ENCODE results near the gene SLC35F2. TPM values are rescaled to one million over a fixed set of nuclear protein-coding genes. Genes with fewer than 3 reads are reported as not detected.
A peak's percentile ranks its signal among the peaks of the same experiment; 100 is the strongest.
"Not testable (repeated sequence)": the region's sequence is repeated elsewhere in the genome, so short reads cannot be mapped to it uniquely, and the experiment has no call there.

The SLC35F2 gene
- polyA plus RNA-seq, 1 of the 3 experiments (the other 2 are of a cell fraction): 12.4 TPM

DNA sequence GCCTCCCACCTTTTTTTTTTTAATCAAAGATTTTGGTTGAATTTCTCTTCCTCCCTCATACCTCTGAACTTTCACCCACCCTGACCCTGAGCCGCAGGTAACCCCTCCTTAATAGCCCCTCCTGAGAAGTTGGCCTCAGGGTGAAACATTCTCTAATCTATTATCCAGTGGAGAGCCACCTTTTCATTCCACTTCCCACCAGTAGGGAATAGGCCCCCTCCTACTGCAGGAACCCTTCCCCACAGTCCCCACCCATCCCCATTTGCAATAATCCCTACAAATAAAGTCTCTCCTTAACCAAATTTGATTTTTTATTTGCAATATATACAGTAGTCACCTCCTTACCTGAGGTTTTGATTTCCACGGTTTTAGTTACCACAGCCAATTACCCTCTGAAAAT lies 2.1 kb upstream of the SLC35F2 start:
- H3K4me1 ChIP-seq (ENCODE audit: control insufficient read depth in 1 of 2, insufficient read depth in 2 of 2, low read depth in 1 of 2, low read length in 1 of 2): peaks cover 0 to 4% of the 10 kb centered on the region in 2 experiments; a peak in 1 of 4 replicates
- no peak overlapping the region for H3K4me2 ChIP-seq
- no peaks in the 10 kb centered on the region; the same call in 1 of the 2 replicates for H3K27me3 ChIP-seq (ENCODE audit: insufficient read depth)
- no peak overlapping the region for H3K4me3 ChIP-seq (ENCODE audit: low read depth in 2 of 2, low read length in 1 of 2)
- H3K27ac ChIP-seq (ENCODE audit: low read depth in 2 of 2, low read length in 1 of 2): no peak overlapping the region
- peaks cover 6% of the 10 kb centered on the region for H3F3A ChIP-seq (replicated peaks; ENCODE audit: insufficient read depth)
- H3K9ac ChIP-seq: no peak overlapping the region
- H3K36me3 ChIP-seq (replicated peaks in 1 of 2; ENCODE audit: control insufficient read depth in 1 of 2, insufficient read depth in 2 of 2, low read length in 1 of 2): no peaks in the 10 kb centered on the region
- H3K79me2 ChIP-seq (ENCODE audit: insufficient read depth): no peaks in the 10 kb centered on the region; the same call in 1 of the 2 replicates
- ChIA-PET CTCF (no interaction called here), POLR2A (no interaction called here)
- peak; percentile 36 for DNase-seq
- no peaks in the 10 kb centered on the region for H4K20me1 ChIP-seq (ENCODE audit: insufficient read depth)
- H2AFZ ChIP-seq (ENCODE audit: low read depth): no peak overlapping the region
- 85% methylated on average over 2 of the region's 2 CpGs for WGBS (ENCODE audit: low lambda C conversion rate)
- no peaks in the 10 kb centered on the region for H3K9me3 ChIP-seq
- no peak for TF ChIP-seq ELF1 (IDR thresholded peaks at IDR 0.05)
- no peak for TF ChIP-seq JUND (IDR thresholded peaks at IDR 0.05)
- TF ChIP-seq, protein P1, sequence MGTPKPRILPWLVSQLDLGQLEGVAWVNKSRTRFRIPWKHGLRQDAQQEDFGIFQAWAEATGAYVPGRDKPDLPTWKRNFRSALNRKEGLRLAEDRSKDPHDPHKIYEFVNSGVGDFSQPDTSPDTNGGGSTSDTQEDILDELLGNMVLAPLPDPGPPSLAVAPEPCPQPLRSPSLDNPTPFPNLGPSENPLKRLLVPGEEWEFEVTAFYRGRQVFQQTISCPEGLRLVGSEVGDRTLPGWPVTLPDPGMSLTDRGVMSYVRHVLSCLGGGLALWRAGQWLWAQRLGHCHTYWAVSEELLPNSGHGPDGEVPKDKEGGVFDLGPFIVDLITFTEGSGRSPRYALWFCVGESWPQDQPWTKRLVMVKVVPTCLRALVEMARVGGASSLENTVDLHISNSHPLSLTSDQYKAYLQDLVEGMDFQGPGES (IDR thresholded peaks at IDR 0.05; ENCODE audit: low read depth, low read length): no peak
- TF ChIP-seq RFX5 (IDR thresholded peaks at IDR 0.05; ENCODE audit: low read length): no peak
- no peak for TF ChIP-seq MXI1 (IDR thresholded peaks at IDR 0.05; ENCODE audit: low read depth, low read length)
- no peak for TF ChIP-seq MAX (IDR thresholded peaks at IDR 0.05; ENCODE audit: low read depth)
- TF ChIP-seq EP300 (IDR thresholded peaks at IDR 0.05; ENCODE audit: borderline replicate concordance in 1 of 2, low read depth in 1 of 2, low read length in 1 of 2): no peak
- TF ChIP-seq POLR2AphosphoS5 (IDR thresholded peaks at IDR 0.05; ENCODE audit: low read depth, low read length): no peak
- TF ChIP-seq, protein P2, sequence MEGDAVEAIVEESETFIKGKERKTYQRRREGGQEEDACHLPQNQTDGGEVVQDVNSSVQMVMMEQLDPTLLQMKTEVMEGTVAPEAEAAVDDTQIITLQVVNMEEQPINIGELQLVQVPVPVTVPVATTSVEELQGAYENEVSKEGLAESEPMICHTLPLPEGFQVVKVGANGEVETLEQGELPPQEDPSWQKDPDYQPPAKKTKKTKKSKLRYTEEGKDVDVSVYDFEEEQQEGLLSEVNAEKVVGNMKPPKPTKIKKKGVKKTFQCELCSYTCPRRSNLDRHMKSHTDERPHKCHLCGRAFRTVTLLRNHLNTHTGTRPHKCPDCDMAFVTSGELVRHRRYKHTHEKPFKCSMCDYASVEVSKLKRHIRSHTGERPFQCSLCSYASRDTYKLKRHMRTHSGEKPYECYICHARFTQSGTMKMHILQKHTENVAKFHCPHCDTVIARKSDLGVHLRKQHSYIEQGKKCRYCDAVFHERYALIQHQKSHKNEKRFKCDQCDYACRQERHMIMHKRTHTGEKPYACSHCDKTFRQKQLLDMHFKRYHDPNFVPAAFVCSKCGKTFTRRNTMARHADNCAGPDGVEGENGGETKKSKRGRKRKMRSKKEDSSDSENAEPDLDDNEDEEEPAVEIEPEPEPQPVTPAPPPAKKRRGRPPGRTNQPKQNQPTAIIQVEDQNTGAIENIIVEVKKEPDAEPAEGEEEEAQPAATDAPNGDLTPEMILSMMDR (IDR thresholded peaks at IDR 0.05): no peak
- TF ChIP-seq RAD21 (IDR thresholded peaks at IDR 0.05; ENCODE audit: low read length): no peak
- TF ChIP-seq FOXJ3 (CRISPR knock-in tag; IDR thresholded peaks at IDR 0.05): no peak
- no peak for TF ChIP-seq CHD2 (IDR thresholded peaks at IDR 0.05; ENCODE audit: low read length, partially characterized antibody)
- no peak for TF ChIP-seq GATA2 (CRISPR knock-in tag; IDR thresholded peaks at IDR 0.05)
- no peak for TF ChIP-seq YY1 (IDR thresholded peaks at IDR 0.05; ENCODE audit: low read depth)
- no peak for TF ChIP-seq SIN3A (IDR thresholded peaks at IDR 0.05; ENCODE audit: borderline replicate concordance, low read depth, low read length)
- no peak for TF ChIP-seq TEAD4 (IDR thresholded peaks at IDR 0.05; ENCODE audit: borderline replicate concordance, insufficient read depth)
- no peaks in the 10 kb centered on the region for H3K9me2 ChIP-seq

GRCh38 chr11:107860240-107860620 lies 1.6 kb upstream of the SLC35F2 start:
- H3K4me2 ChIP-seq; H3K27ac ChIP-seq (ENCODE audit: low read depth in 2 of 2, low read length in 1 of 2); H3K27me3 ChIP-seq (ENCODE audit: insufficient read depth); H3K79me2 ChIP-seq (ENCODE audit: insufficient read depth); H3K4me1 ChIP-seq (ENCODE audit: control insufficient read depth in 1 of 2, insufficient read depth in 2 of 2, low read depth in 1 of 2, low read length in 1 of 2); POLR2A ChIA-PET; H3K9ac ChIP-seq; H2AFZ ChIP-seq (ENCODE audit: low read depth); H3F3A ChIP-seq (replicated peaks; ENCODE audit: insufficient read depth); H3K36me3 ChIP-seq (replicated peaks in 1 of 2; ENCODE audit: control insufficient read depth in 1 of 2, insufficient read depth in 2 of 2, low read length in 1 of 2); DNase-seq; H4K20me1 ChIP-seq (ENCODE audit: insufficient read depth); H3K9me3 ChIP-seq; H3K9me2 ChIP-seq; H3K4me3 ChIP-seq (ENCODE audit: low read depth in 2 of 2, low read length in 1 of 2): not testable (repeated sequence)
- WGBS (ENCODE audit: low lambda C conversion rate): 94% methylated on average over 15 of the region's 15 CpGs
- CTCF ChIA-PET: interaction anchor here (0.7 to 1.0 kb wide), 2 partner anchors 12 to 149 kb away, joined by 3 read pairs; partner anchors contain the start of gene CUL5
